H9 (cell line): Measurements from ENCODE around the gene PPFIBP2. TPM values are rescaled to one million over a fixed set of nuclear protein-coding genes. Genes with fewer than 3 reads are reported as not detected.

Experiments used
- DNase-seq: peaks from one replicate; pipeline ENCODE4 v3.0.0-alpha.2; 2017
- H2AFZ ChIP-seq: one replicate; pipeline ENCODE4 v1.6.1; 2013; ENCODE audit warnings: mild to moderate bottlenecking, low read length, control low read depth, moderate library complexity
- H2AK5ac ChIP-seq: 2 replicates; pipeline ENCODE4 v1.6.1; 2013; ENCODE audit warnings: low read length, control low read depth, mixed read lengths; ENCODE audit not compliant: insufficient read length
- H2BK120ac ChIP-seq: one replicate; pipeline ENCODE4 v1.6.1; 2013; ENCODE audit warnings: low read depth, mild to moderate bottlenecking, low read length, control low read depth, inconsistent platforms; ENCODE audit not compliant: poor library complexity, severe bottlenecking
- H2BK12ac ChIP-seq: 2 replicates; pipeline ENCODE4 v1.6.1; 2013; ENCODE audit warnings: low read length, control low read depth, mixed read lengths, low read depth; ENCODE audit not compliant: insufficient read length
- H2BK15ac ChIP-seq: 2 replicates; pipeline ENCODE4 v1.6.1; 2013; ENCODE audit warnings: low read depth, low read length, control low read depth
- H2BK20ac ChIP-seq: one replicate; pipeline ENCODE4 v1.6.1; 2013; ENCODE audit warnings: low read depth, mild to moderate bottlenecking, low read length, control low read depth, inconsistent platforms; ENCODE audit not compliant: poor library complexity, severe bottlenecking
- H2BK5ac ChIP-seq: 2 replicates; pipeline ENCODE4 v1.6.1; 2013; ENCODE audit warnings: low read length, control low read depth, mixed read lengths; ENCODE audit not compliant: insufficient read length
- H3K14ac ChIP-seq: 2 replicates; pipeline ENCODE4 v1.6.1; 2013; ENCODE audit warnings: low read length, control low read depth; ENCODE audit not compliant: insufficient read depth
- H3K18ac ChIP-seq: 2 replicates; pipeline ENCODE4 v1.6.1; 2013; ENCODE audit warnings: low read depth, mild to moderate bottlenecking, mixed read lengths, low read length, control low read depth; ENCODE audit not compliant: insufficient read length
- H3K23ac ChIP-seq: 2 replicates; pipeline ENCODE4 v1.6.1; 2013; ENCODE audit warnings: low read length, control low read depth, mixed read lengths, low read depth; ENCODE audit not compliant: insufficient read length
- H3K23me2 ChIP-seq: 2 replicates; pipeline ENCODE4 v1.6.1; 2013; ENCODE audit warnings: low read depth, mild to moderate bottlenecking, mixed read lengths, low read length, control low read depth; ENCODE audit not compliant: insufficient read length, poor library complexity, severe bottlenecking
- H3K27ac ChIP-seq: 2 replicates; pipeline ENCODE4 v1.5.1; 2013; ENCODE audit warnings: low read length, control low read depth, mixed read lengths, low read depth; ENCODE audit not compliant: insufficient read length
- H3K27me3 ChIP-seq: 2 replicates; pipeline ENCODE4 v1.6.1; 2013; ENCODE audit warnings: low read length, control low read depth, inconsistent platforms; ENCODE audit not compliant: insufficient read depth
- H3K4ac ChIP-seq: 2 replicates; pipeline ENCODE4 v1.6.1; 2013; ENCODE audit warnings: low read depth, mild to moderate bottlenecking, control low read depth, inconsistent platforms, low read length, moderate library complexity
- H3K4me1 ChIP-seq: 2 replicates; pipeline ENCODE4 v1.6.1; 2013; ENCODE audit warnings: low read length, control low read depth, inconsistent platforms; ENCODE audit not compliant: insufficient read depth
- H3K4me2 ChIP-seq: 2 replicates; pipeline ENCODE4 v1.6.1; 2013; ENCODE audit warnings: low read length, control low read depth, mixed read lengths; ENCODE audit not compliant: insufficient read length, insufficient read depth
- H3K56ac ChIP-seq: 2 replicates; pipeline ENCODE4 v1.6.1; 2013; ENCODE audit warnings: low read depth, mild to moderate bottlenecking, mixed read lengths, low read length, control low read depth; ENCODE audit not compliant: insufficient read length
- H3K79me1 ChIP-seq: 2 replicates; pipeline ENCODE4 v1.6.1; 2013; ENCODE audit warnings: low read depth, mild to moderate bottlenecking, moderate library complexity, low read length, control low read depth, inconsistent platforms; ENCODE audit not compliant: insufficient read depth, poor library complexity, severe bottlenecking
- H3K79me2 ChIP-seq: 2 replicates; pipeline ENCODE4 v1.6.1; 2013; ENCODE audit warnings: low read length, control low read depth, inconsistent platforms; ENCODE audit not compliant: insufficient read depth
- H3K9ac ChIP-seq: 2 replicates; pipeline ENCODE4 v1.6.1; 2013; ENCODE audit warnings: low read length, control low read depth, mixed read lengths; ENCODE audit not compliant: insufficient read length; ENCODE audit errors: extremely low read depth
- H3K9me3 ChIP-seq: one replicate; pipeline ENCODE4 v1.6.1; 2013; ENCODE audit warnings: low read depth, low read length, inconsistent platforms; ENCODE audit not compliant: control insufficient read depth
- H3T11ph ChIP-seq: one replicate; pipeline ENCODE4 v1.6.1; 2013; ENCODE audit warnings: mild to moderate bottlenecking, low read length, control low read depth, inconsistent platforms
- H4K20me1 ChIP-seq: one replicate; pipeline ENCODE4 v1.6.1; 2013; ENCODE audit not compliant: control insufficient read depth, insufficient read length, insufficient read depth
- H4K5ac ChIP-seq: 2 replicates; pipeline ENCODE4 v1.6.1; 2013; ENCODE audit warnings: low read depth, mild to moderate bottlenecking, mixed read lengths, low read length, control low read depth; ENCODE audit not compliant: insufficient read length
- H4K8ac ChIP-seq: replicated peaks from 2 replicates; pipeline ENCODE4 v1.6.1; 2013; ENCODE audit warnings: low read length, control low read depth, mixed read lengths, low read depth; ENCODE audit not compliant: insufficient read length
- H4K91ac ChIP-seq: 2 replicates; pipeline ENCODE4 v1.6.1; 2013; ENCODE audit warnings: low read depth, mild to moderate bottlenecking, moderate library complexity, mixed read lengths, low read length, control low read depth; ENCODE audit not compliant: insufficient read length
- H3K27ac Mint-ChIP-seq, 3 experiments: 2 replicates in 2 of 3; 3 replicates in 1 of 3; pipeline ENCODE4 v1.8.0; 2020 to 2021; ENCODE audit warnings: mixed read lengths in 3 of 3, mild to moderate bottlenecking in 1 of 3, moderate library complexity in 1 of 3
- H3K27me3 Mint-ChIP-seq: 2 replicates; pipeline ENCODE4 v1.8.0; 2021; ENCODE audit warnings: low read depth, mild to moderate bottlenecking, moderate library complexity, mixed read lengths
- H3K36me3 Mint-ChIP-seq, 3 experiments: 2 replicates in 2 of 3; 3 replicates in 1 of 3; pipeline ENCODE4 v1.8.0; 2020 to 2021; ENCODE audit warnings: low read depth in 3 of 3, mixed read lengths in 3 of 3; ENCODE audit not compliant: insufficient read depth in 1 of 3
- H3K4me1 Mint-ChIP-seq, 2 experiments: 2 replicates each; pipeline ENCODE4 v1.8.0; 2020; ENCODE audit warnings: mixed read lengths in 2 of 2
- H3K4me3 Mint-ChIP-seq, 2 experiments: 2 replicates in 1 of 2; 3 replicates in 1 of 2; pipeline ENCODE4 v1.8.0; 2020 to 2021; ENCODE audit warnings: mild to moderate bottlenecking in 2 of 2, mixed read lengths in 2 of 2, moderate library complexity in 1 of 2
- H3K9me3 Mint-ChIP-seq, 2 experiments: 2 replicates in 1 of 2; 3 replicates in 1 of 2; pipeline ENCODE4 v1.8.0; 2020; ENCODE audit warnings: mild to moderate bottlenecking in 2 of 2, mixed read lengths in 2 of 2, moderate library complexity in 1 of 2
- CTCF ChIP-seq: fragments of 200-600 bp; sonication (generic); conservative IDR thresholded peaks from 3 replicates; pipeline ENCODE4 v1.8.0; 2021; ENCODE audit warnings: antibody characterized with exemption, mild to moderate bottlenecking
- WGBS: extraction: QIAGEN DNeasy Blood & Tissue Kit; methylation state at CpG from one replicate; pipeline ENCODE4 v1.1.7; 2013; ENCODE audit warnings: missing lambda C conversion rate, low lambda C conversion rate, mixed read lengths; ENCODE audit not compliant: insufficient read length; ENCODE audit errors: extremely low coverage; 5-methylcytosine and 5-hydroxymethylcytosine counted together
- total RNA-seq: library from RNA; stranded (reverse); gene quantifications from 2 replicates; pipeline ENCODE4 v1.2.1, GENCODE V29; 2021

PPFIBP2 gene
- total RNA-seq, 1 experiment from 2014 or later, result 8.3 TPM

- H3K27ac Mint-ChIP-seq, result no peak overlapping the region
- no peak overlapping the region for H2BK5ac ChIP-seq
Measured at GRCh38 chr11:7551571-7551970, 37.8 kb downstream of the PPFIBP2 start.

More at GRCh38 chr11:7551571-7551970, 37.8 kb downstream of the PPFIBP2 start:
- Histone ChIP-seq H3K18ac (no peak overlapping the region), H2BK120ac (no peak overlapping the region), H3K23me2 (no peaks in the 10 kb centered on the region), H3K79me2 (no peaks in the 10 kb centered on the region), H3K9ac (no peak overlapping the region), H3K79me1 (no peaks in the 10 kb centered on the region), H3T11ph (no peak overlapping the region), H2AFZ (no peak overlapping the region), H3K4me1 (peaks cover 6% of the 10 kb centered on the region; the same call in 1 of the 2 replicates), H4K5ac (no peak overlapping the region), H3K4ac (no peak overlapping the region), H4K8ac (no peak overlapping the region), H3K9me3 (no peaks in the 10 kb centered on the region), H3K56ac (no peak overlapping the region), H3K4me2 (no peak overlapping the region), H4K20me1 (no peaks in the 10 kb centered on the region), H3K23ac (no peak overlapping the region), H4K91ac (no peak overlapping the region), H2BK20ac (no peak overlapping the region), H2AK5ac (no peak overlapping the region), H3K27ac (no peak overlapping the region), H2BK15ac (no peak overlapping the region), H3K27me3 (no peaks in the 10 kb centered on the region), H3K14ac (no peak overlapping the region), H2BK12ac (no peak overlapping the region)
- Mint-ChIP-seq H3K4me1 (peaks cover 21 to 28% of the 10 kb centered on the region in 2 experiments), H3K36me3 (no peaks in the 10 kb centered on the region; a peak in 1 of 7 replicates), H3K4me3 (no peak overlapping the region), H3K27me3 (no peaks in the 10 kb centered on the region; the same call in 1 of the 2 replicates), H3K9me3 (no peaks in the 10 kb centered on the region)
- no peak for DNase-seq
- TF ChIP-seq CTCF, result no peak
- WGBS, result no CpG with 5 or more reads among the region's 1 CpG
